ENCODE results near the gene FAIM.

FAIM gene

GRCh38 chr3:138681463-138682220, 73.1 kb downstream of the FAIM start:
- no peak for DNase-seq

- DNase-seq = no peak
Observed at GRCh38 chr3:138682648-138683047, 74.1 kb downstream of the FAIM start.
